BLaER1 treated with 17β-estradiol and CSF1 and Interleukin-3, amounts not matched to agents 10 nM and 100 nM (cell line): ENCODE measurements around the gene PRPF40B.

Source experiments
- H3K27ac ChIP-seq, 11 experiments: shearing (Covaris generic); formaldehyde crosslinking; 2 replicates each; pipeline ENCODE4 v1.8.1; 2022
- H3K27me3 ChIP-seq, 11 experiments: shearing (Covaris generic); formaldehyde crosslinking; 2 replicates each; pipeline ENCODE4 v1.8.1; 2022
- H3K36me3 ChIP-seq, 11 experiments: shearing (Covaris generic); formaldehyde crosslinking; 2 replicates each; pipeline ENCODE4 v1.8.1; 2022
- H3K4me1 ChIP-seq, 10 experiments: shearing (Covaris generic); formaldehyde crosslinking; 2 replicates each; pipeline ENCODE4 v1.8.1; 2022
- H3K4me2 ChIP-seq, 11 experiments: shearing (Covaris generic); formaldehyde crosslinking; 2 replicates each; pipeline ENCODE4 v1.8.1; 2022
- H3K4me3 ChIP-seq, 10 experiments: shearing (Covaris generic); formaldehyde crosslinking; 2 replicates each; pipeline ENCODE4 v1.8.1; 2022
- H3K9ac ChIP-seq, 11 experiments: shearing (Covaris generic); formaldehyde crosslinking; 2 replicates each; pipeline ENCODE4 v1.8.1; 2022
- H3K9me3 ChIP-seq, 11 experiments: shearing (Covaris generic); formaldehyde crosslinking; replicated peaks in 1 of 11; 2 replicates each; pipeline ENCODE4 v1.8.1; 2022
- H4K20me1 ChIP-seq, 11 experiments: shearing (Covaris generic); formaldehyde crosslinking; 2 replicates each; pipeline ENCODE4 v1.8.1; 2022
- Cebpa-rat ChIP-seq, 11 experiments: shearing (Covaris generic); IDR thresholded peaks; 2 replicates each; pipeline ENCODE4 v1.8.1; 2022

PRPF40B gene

DNA sequence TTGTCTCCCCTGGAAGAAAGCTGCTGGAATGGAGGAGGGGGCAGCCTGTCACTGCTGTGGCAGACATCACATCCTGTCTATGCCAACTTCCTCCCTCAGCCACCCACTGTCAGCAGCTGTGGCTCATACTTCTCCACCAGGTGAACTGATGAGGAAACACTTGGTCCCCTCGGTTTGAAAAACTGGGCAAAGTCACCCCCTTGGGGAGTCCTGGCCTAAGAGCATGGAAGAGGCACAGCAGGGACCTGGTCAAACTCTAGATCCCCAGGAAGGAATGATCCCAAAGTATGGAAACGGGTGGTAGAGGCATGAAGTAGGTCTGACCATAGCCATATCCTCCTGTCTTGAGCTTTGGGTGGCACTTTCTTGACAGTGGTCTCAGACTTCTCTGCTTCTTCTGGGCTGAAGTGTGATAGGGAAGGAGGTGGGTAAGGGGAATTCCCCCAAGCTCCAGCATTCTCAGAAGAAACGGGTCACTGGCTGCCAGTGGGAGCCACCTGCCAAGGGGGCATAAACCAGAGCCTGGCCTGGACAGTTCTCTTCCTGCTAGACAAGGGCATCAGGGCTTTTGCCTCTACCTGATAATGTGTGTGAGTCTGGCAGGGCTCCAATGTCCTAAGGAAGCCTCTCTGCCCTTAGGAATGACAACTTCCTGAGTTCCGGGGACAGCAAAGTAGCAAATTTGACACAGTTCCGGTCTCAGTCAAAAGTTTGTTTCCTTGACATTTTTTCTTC is 47.8 kb downstream of the PRPF40B start:
- peak overlapping the region; percentile 81 to 99 (median 93) for H3K4me2 ChIP-seq
- peaks cover 81 to 100% (median 94%) of the 10 kb centered on the region in 10 experiments for H3K4me1 ChIP-seq
- peak overlapping the region; percentile 45 to 100 (median 82); a peak in 21 of 22 replicates for H3K27ac ChIP-seq

DNA sequence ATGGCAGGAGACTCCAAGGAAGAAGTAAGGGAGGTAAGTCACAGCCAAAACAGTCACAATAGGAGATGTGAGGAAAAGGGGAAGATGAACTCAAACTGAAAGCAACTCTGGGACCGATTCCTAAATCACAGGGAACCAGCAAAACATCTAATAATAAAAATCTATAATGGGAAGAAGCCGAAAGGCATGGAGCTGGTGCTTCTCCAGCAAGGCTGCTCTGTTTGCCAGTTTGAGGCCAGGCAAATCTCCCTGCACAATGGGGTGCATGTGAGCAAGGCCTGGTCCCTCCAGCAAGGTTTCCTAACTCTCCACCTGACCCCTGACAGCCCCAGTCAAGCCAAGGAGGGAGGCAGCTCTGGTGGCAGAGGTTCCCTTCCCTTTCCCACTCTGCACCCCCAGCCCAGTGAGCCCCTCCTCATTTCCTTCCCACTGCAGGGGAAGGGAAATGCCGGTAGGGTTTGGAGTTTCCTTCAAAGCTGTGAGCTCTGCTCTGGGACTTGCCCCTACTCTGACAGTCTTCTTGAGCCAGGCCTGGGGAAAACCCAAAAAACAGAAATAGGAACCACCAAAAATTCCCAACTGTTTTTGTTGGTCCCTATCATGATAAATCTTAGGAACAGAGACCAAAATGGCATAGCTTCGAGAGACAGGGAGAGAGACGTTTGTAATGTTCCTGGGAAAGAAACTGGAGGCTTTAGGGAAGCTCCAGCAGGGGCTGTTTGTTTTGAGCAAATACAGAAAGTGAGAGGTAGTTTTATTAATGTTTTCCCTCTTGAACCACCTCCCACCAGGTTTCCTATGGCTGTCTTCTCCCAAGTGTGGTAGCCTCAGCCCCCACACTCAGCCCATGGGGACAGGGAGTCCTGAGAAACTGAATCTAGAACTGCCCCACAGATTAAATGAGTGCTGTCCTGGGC is 49.2 kb downstream of the PRPF40B start:
- Histone ChIP-seq H4K20me1 (peaks cover 0 to 15% (median 0%) of the 10 kb centered on the region in 11 experiments; a peak in 2 of 22 replicates), H3K4me3 (peak overlapping the region in 2 of 10 experiments; percentile 19 to 34; a peak in 1 of 20 replicates), H3K9ac (peak overlapping the region in 10 of 11 experiments; percentile 11 to 83 (median 66); a peak in 15 of 22 replicates), H3K36me3 (no peaks in the 10 kb centered on the region), H3K4me1 (peaks cover 76 to 86% (median 80%) of the 10 kb centered on the region in 10 experiments), H3K27ac (peak overlapping the region; percentile 19 to 100 (median 82); a peak in 21 of 22 replicates), H3K9me3 (no peaks in the 10 kb centered on the region), H3K27me3 (no peaks in the 10 kb centered on the region), H3K4me2 (peak overlapping the region; percentile 81 to 99 (median 93))
- no peak for TF ChIP-seq Cebpa-rat (IDR thresholded peaks at IDR 0.05)

More for the DNA sequence above, 47.8 kb downstream of the PRPF40B start:
- Histone ChIP-seq H3K9ac (peak overlapping the region; percentile 18 to 83 (median 62); a peak in 21 of 22 replicates), H3K27me3 (no peaks in the 10 kb centered on the region), H3K9me3 (no peaks in the 10 kb centered on the region), H3K36me3 (peaks cover 0 to 6% (median 0%) of the 10 kb centered on the region in 11 experiments; a peak in 1 of 22 replicates), H3K4me3 (peak overlapping the region in 6 of 10 experiments; percentile 11 to 35 (median 16); a peak in 9 of 20 replicates), H4K20me1 (peaks cover 0 to 15% (median 0%) of the 10 kb centered on the region in 11 experiments; a peak in 2 of 22 replicates)
- TF ChIP-seq Cebpa-rat (IDR thresholded peaks at IDR 0.05) = peak in 4 of 11 experiments; percentile 27 to 58 (median 41); a peak in 2 of 22 replicates

DNA sequence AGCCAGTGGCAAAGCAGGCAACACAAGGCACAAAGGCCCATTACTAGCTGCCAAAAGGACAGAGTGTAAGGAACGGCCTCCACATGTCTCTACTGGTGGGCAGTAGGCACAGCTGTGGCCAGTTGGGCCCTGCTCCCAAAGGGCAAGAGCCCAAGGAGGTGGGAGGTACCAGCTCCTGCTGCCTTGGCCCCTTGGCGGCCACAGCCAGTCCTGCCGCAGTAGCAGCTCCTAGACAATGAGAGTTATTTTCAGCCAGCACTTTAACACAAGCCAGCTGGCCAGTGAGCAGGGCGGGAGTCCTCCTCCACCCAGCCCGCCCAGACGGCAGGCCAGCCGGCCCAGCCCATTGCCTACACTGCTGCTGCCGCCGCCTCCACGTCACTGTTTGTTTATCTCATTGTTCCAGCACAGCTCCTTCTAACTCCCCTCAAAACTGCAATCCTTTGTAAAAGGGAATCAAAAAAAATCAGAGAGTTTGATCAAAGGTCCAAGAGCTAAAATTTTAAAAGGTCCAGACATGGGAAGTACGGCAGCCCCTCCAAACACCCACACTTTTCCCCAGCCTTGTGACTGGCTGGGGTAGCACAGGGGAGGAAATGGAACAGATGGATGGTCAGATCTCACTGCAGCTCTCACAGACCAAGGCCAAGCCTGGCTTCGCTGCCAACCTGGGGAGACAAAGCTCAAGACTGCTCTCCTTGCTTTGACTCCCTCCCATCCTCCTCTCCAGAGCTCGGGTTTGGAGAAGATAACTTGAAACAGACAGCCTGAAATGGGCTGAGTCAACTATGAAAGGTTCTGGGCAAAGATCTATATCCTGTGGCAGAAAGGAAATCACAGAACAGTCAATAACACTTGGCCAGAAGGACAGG is 50.3 kb downstream of the PRPF40B start:
- Histone ChIP-seq H3K4me2 (peak overlapping the region; percentile 81 to 99 (median 93)), H3K27me3 (no peaks in the 10 kb centered on the region), H3K36me3 (no peaks in the 10 kb centered on the region), H4K20me1 (peaks cover 0 to 15% (median 0%) of the 10 kb centered on the region in 11 experiments; a peak in 3 of 22 replicates), H3K9me3 (no peaks in the 10 kb centered on the region), H3K9ac (peak overlapping the region in 7 of 11 experiments; percentile 10 to 83 (median 69); a peak in 8 of 22 replicates), H3K27ac (peak overlapping the region; percentile 19 to 100 (median 82); a peak in 21 of 22 replicates), H3K4me3 (no peak overlapping the region), H3K4me1 (peaks cover 68 to 75% (median 69%) of the 10 kb centered on the region in 10 experiments)
- no peak for TF ChIP-seq Cebpa-rat (IDR thresholded peaks at IDR 0.05)

DNA sequence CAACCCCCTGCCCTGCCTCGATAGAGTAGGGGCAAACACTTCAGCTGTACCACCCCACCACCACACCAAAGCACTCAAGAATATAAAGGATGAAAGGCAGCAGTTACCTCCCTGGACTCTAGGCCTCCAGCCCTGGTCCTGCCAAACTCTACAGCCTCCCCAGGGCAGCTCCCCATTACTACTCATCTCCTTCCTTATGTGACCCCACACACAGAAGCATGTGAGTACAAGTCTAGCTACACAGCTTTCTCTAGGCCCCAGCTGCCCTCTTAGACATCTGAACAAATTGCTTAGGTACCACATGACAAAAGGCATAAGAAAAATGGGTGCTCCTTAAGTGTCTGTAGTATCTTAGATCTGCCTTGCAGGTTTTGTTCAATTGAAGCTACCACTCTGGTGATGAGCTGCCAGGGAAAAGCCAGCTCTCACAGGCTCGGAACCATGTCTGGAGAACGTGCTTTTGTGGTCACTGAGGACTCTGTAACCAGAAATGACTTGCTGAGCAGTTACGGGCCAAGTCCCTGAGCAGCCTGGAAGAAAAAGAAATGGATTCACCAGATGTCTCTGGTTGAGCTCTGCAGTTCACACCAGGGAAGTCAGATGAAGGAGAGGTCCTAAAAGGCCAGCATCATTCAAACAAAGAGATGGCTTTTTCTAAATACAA is 51.1 kb downstream of the PRPF40B start:
- H3K36me3 ChIP-seq = no peaks in the 10 kb centered on the region
- peaks cover 0 to 15% (median 0%) of the 10 kb centered on the region in 11 experiments; a peak in 6 of 22 replicates for H4K20me1 ChIP-seq
- H3K27ac ChIP-seq = peak overlapping the region in 9 of 11 experiments; percentile 76 to 100 (median 84); a peak in 14 of 22 replicates
- no peak for TF ChIP-seq Cebpa-rat (IDR thresholded peaks at IDR 0.05)
- H3K4me1 ChIP-seq = peaks cover 61 to 67% (median 63%) of the 10 kb centered on the region in 10 experiments
- H3K9me3 ChIP-seq = no peaks in the 10 kb centered on the region
- no peak overlapping the region for H3K4me3 ChIP-seq
- peak overlapping the region; percentile 81 to 99 (median 93) for H3K4me2 ChIP-seq
- H3K27me3 ChIP-seq = no peaks in the 10 kb centered on the region
- peak overlapping the region in 4 of 11 experiments; percentile 10 to 79 (median 62); a peak in 3 of 22 replicates for H3K9ac ChIP-seq

DNA sequence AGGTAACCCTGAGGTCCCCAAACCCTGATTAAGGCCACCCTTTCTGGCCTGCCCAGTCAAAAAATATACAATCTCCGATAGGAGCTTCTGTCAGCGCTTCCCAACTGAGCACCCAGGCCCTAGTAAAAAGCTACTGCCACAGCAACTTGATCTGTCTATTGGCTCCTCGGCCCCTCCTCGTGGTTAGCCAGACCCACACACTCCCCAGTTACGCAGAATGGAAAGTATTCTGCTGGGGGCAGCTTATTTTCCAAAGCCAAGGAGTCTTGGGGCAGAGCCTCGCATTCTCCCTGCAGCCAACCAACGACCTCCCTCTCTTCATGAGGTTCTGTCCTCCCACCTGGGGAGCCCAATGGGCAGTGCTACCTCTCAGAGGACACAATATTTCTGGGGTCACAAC is 51.8 kb downstream of the PRPF40B start:
- TF ChIP-seq Cebpa-rat (IDR thresholded peaks at IDR 0.05) = no peak
- Histone ChIP-seq H3K36me3 (no peaks in the 10 kb centered on the region), H3K4me3 (no peak overlapping the region), H4K20me1 (peaks cover 0 to 18% (median 0%) of the 10 kb centered on the region in 11 experiments; a peak in 8 of 22 replicates), H3K9me3 (no peaks in the 10 kb centered on the region), H3K27ac (peak overlapping the region in 2 of 11 experiments; percentile 95 to 99; a peak in 3 of 22 replicates), H3K4me2 (peak overlapping the region; percentile 81 to 99 (median 93)), H3K27me3 (no peaks in the 10 kb centered on the region), H3K9ac (no peak overlapping the region), H3K4me1 (peaks cover 54 to 60% (median 56%) of the 10 kb centered on the region in 10 experiments)

DNA sequence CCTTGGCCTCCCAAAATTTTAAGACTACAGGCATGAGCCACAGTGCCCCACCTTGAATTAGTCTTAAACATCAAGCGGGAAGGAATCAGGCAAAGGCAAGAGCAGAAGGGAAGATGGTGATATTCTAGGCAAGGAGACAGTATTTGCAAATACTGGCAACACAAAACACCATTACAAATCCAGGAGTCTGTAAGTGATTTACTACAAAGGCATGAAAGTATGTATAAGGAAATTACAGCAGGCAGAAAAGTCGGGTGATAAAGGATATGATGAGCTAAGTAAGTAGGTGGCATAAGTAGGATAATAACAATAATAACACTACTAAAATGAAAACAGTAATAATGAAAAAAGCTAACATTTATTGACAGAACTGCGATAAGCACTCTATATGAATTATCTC is 55.4 kb downstream of the PRPF40B start:
- Histone ChIP-seq H3K27me3 (no peaks in the 10 kb centered on the region), H3K4me3 (no peak overlapping the region), H3K36me3 (no peaks in the 10 kb centered on the region), H3K27ac (no peak overlapping the region), H3K4me1 (peaks cover 29 to 42% (median 36%) of the 10 kb centered on the region in 10 experiments), H3K9ac (no peak overlapping the region), H3K4me2 (no peak overlapping the region), H3K9me3 (no peaks in the 10 kb centered on the region), H4K20me1 (peaks cover 0 to 40% (median 9%) of the 10 kb centered on the region in 11 experiments; a peak in 10 of 22 replicates)
- TF ChIP-seq Cebpa-rat (IDR thresholded peaks at IDR 0.05) = no peak

DNA sequence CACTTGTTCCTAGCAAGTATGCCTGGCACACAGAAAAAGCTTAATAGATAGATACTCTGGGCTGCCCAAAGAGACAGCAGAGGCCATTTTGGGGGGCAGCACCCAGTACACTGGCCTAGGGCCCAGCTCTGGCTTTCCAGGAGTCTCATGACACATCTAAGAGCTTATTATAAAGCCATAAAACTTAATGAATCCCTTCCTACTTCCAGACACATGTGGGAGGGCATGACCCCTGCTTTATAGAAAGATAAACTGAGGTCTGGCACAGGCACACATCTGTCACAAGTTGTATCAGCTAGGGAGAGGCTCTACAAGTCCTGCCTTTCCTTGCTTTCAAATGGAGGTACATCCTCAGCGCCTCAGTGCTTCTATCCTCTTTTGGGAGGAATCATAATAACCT is 56.7 kb downstream of the PRPF40B start:
- Histone ChIP-seq H3K4me2 (no peak overlapping the region), H3K4me3 (no peak overlapping the region), H3K27me3 (no peaks in the 10 kb centered on the region), H3K4me1 (peaks cover 29 to 42% (median 36%) of the 10 kb centered on the region in 10 experiments), H3K27ac (no peak overlapping the region), H4K20me1 (peaks cover 0 to 49% (median 16%) of the 10 kb centered on the region in 11 experiments; a peak in 11 of 22 replicates), H3K9me3 (no peaks in the 10 kb centered on the region), H3K9ac (no peak overlapping the region), H3K36me3 (no peaks in the 10 kb centered on the region)
- TF ChIP-seq Cebpa-rat (IDR thresholded peaks at IDR 0.05) = no peak
